HG03135 (cell line): ENCODE results near the gene ENDOD1.
"Not testable (repeated sequence)": the region's sequence is repeated elsewhere in the genome, so short reads cannot be mapped to it uniquely, and the experiment has no call there.

Source experiments
- ATAC-seq: cut with Tn5 transposase; IDR thresholded peaks from one replicate; pipeline ENCODE4 v1.9.1; 2021; ENCODE audit warnings: mild to moderate bottlenecking, moderate library complexity; ENCODE audit not compliant: unreplicated experiment

The ENDOD1 gene

DNA sequence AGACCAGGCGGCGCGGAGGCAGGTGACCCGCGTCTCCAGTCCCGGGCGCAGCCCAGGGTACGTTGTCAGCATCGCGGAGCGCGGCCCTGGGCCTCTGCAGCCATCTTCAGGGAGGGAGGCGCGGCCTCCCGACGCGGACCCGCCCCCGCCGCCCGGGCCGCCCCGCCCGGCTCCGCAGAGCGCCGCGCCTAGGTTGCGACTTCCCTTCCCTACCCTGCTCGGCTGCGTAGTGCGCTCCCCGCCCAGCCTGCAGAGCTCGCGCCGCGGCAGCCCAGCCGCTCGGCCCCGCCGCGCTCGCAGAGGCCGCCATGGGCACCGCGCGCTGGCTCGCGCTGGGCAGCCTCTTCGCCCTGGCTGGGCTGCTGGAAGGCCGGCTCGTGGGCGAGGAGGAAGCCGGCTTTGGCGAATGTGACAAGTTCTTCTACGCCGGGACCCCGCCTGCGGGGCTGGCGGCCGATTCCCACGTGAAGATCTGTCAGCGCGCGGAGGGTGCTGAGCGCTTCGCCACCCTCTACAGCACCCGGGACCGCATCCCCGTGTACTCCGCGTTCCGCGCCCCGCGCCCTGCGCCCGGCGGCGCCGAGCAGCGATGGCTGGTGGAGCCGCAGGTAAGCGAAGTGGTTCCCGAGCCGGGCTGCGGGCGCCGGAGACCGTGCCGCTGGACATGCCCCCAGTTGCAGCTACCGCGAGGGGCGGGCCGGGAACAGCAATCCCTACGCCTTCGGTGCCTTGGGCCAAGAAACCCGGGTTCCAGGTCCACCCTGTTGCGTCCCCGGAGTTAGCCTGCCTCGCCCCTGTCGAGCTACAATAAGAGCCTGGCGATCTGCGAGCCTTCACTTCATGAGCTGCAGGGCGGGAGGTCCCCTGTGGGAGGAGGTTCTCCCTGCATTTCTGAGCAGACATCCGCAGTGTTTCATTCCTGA is at the start of gene ENDOD1:
Gene ENDOD1 (plus strand): TSS at position 227 of the 923 bp plus-strand sequence. CDS start 82 bp downstream, at position 309.
- peak; percentile 84 for ATAC-seq

DNA sequence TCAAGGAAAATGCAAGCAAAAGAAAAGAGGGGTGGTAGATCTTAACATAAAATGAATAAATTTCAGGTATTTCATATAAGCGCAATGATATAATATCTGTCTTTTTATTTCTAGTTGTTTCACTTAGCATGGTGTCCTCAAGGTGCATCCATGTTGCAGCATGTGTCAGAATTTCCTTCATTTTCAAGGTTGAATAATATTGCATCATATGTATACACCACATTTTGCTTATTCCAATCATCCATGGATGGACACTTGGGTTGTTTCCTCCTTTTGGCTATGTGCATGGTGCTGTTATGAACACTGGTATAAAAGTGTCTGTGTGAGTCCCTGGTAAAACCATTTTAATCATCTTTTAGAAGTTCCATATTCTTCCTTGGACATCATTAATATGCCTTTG is 47.4 kb upstream of the ENDOD1 start:
- ATAC-seq = no peak

DNA sequence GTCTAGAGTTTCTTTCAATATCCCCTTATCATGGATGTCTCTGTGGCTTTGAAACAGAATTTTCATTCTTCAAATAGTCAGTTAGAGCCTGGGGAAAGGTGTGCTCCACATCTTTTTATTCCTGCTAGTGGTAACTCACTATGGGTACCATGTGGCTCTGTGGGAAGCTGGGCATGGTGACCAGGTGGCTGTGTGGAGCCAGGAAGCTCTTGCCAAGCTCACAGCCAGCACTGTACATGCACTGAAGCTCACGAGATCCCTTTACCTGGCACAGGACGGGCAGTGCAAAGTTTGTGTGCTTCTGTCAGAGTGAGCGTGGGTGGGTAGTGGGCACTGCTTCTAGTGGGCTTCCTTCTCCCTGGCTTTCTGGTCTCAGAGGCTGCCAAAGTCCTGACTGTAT is 46.7 kb upstream of the ENDOD1 start:
- ATAC-seq = no peak

DNA sequence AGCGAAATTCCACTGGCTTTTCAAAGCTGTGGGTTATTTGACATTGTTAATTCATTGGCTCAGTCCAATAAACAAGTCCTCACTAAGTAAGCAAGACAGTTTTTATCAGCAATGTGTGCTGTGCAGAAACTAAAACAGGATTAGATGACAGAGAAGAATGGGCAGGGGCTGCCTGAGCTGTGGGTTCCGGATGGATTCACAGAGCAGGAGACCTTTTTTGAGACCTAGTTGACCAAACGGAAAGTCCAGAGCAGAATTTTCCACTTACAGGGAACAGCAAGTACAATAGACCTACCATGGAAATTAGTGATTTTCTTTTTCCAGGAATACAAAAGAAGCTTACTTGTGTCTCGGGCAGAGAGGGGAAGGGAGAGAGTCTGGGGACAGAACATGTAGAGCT is 45.6 kb upstream of the ENDOD1 start:
- no peak for ATAC-seq

DNA sequence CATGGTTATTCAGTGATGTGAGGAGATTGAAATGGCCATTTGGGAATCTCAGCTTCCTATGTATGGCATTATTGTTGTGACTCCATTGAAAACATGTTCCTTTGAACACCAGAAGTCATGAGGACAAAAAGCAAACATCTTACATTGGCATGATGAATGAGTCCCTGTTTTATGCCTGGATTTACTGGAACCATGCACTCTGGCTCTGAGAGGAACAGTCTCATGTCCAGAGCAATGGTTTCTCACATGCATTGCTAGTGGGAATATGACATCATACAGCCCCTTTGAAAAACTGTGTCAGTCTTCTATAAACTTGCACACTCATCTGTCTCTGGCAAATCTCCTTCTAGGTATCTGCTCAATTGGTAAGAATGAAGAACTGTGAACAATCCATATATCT is 43.8 kb upstream of the ENDOD1 start:
- ATAC-seq = no peak

DNA sequence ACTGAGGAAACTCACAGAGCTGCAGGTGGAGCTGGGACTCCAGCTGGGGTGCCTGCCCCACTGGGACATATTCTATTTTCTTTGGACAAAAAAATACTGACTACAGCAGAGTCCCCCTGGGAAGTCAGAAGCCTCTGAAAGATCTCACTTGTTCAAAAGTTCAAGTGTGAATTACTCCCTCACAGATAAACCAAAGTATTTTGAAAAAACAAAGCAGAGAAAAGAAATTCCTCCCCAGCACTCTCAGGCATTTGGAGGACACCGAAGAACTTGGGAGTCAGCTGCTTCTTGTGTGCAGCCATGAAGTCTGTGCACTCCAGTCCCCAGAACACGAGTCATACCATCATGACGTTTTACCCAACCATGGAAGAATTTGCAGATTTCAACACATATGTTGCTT is 40.5 kb upstream of the ENDOD1 start, which contains the start of gene KDM4F:
Gene KDM4F (plus strand): TSS at position 301 of the 400 bp plus-strand sequence.
- not testable (repeated sequence) for ATAC-seq

DNA sequence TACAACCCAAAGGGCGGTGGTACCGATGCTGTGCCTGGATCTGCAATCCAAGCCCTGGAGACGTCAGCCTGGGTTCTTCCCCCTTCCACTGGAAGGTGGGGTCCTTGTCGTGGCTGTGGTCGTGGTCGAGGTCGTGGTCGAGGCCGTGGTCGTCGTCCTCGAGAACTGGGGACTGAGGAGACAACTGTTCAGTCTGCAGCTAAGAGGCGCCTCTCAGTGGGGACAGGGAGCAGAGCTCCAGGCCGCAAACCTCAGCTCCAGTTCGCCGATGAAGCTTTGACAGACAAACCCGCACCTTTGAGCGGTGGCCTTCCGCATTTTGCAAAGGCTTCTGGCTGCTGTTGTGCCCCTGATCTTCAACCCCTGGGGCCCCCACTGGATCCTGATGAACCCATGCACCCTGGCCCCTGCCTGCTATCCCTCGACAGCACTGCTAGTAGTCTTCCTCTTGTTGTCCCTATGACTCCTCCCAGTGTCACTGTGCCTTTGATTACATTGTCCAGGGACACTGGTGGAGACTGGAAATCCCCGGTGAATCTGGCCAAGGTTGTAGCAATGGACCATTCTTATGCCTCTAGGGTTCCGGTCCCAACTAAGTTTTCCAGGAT is 38.9 kb upstream of the ENDOD1 start:
- no peak for ATAC-seq

DNA sequence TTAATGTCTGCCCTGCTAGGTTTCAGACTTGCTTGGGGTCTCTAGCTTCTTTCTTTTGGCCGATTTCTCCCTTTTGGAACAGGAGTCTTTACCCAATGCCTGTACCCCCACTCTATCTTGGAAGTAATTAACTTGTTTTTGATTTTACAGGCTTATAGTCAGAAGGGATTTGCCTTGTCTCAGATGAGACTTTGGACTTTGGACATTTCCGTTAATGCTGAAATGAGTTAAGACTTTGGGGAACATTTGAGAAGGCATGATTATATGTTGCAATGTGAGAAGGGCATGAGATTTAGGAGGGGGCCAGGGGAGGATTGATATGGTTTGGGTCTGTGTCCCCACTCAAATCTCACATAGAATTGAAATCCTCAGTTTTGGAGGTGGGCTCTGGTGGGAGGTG is 35.3 kb upstream of the ENDOD1 start:
- no peak for ATAC-seq

GRCh38 chr11:95055283-95055897 is 34.3 kb upstream of the ENDOD1 start:
- ATAC-seq = peak; percentile 95

GRCh38 chr11:95057959-95058358 is 31.7 kb upstream of the ENDOD1 start:
- ATAC-seq = no peak

GRCh38 chr11:95058621-95059020 is 31.0 kb upstream of the ENDOD1 start:
- no peak for ATAC-seq

DNA sequence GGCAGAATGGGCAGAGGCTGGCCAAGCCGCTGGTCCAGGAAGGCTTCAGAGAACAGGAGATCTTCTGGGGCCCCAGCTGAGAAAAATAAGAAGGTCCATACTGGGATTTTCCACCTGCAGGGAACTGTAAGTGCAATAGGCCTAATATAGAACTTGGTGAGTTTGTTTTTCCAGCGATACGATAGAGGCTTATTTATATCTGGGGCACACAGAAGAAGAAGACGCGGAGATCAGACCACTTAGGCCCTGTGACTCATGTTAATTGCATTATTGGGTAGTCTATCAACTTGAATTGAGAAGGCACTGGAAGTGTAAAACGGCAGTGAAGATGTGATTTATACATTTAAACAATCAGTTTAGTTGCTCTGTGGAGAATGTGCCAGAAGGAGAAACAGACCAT is 30.6 kb upstream of the ENDOD1 start:
- no peak for ATAC-seq

GRCh38 chr11:95065336-95065735 is 24.3 kb upstream of the ENDOD1 start:
- no peak for ATAC-seq

DNA sequence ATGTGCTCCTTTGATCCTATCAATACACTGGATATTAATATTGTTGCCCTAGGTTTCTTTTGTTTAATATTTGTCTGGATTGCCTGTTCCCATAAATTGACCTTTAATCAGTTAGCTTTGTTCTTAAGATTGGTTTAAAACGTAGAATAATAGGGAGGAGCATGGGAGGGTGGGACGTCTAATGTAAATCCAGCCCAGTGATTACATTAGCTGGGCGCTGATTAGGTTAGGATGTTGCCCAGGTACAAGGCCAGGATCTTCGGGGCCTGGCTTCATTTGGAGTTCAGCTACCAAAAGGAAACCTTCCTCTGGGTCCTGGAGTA is 23.0 kb upstream of the ENDOD1 start, which contains the start of gene SRSF8:
Gene SRSF8 (plus strand): TSS at position 204 of the 323 bp plus-strand sequence. CDS start 308 bp downstream, outside the sequence.
- ATAC-seq = peak; percentile 34

DNA sequence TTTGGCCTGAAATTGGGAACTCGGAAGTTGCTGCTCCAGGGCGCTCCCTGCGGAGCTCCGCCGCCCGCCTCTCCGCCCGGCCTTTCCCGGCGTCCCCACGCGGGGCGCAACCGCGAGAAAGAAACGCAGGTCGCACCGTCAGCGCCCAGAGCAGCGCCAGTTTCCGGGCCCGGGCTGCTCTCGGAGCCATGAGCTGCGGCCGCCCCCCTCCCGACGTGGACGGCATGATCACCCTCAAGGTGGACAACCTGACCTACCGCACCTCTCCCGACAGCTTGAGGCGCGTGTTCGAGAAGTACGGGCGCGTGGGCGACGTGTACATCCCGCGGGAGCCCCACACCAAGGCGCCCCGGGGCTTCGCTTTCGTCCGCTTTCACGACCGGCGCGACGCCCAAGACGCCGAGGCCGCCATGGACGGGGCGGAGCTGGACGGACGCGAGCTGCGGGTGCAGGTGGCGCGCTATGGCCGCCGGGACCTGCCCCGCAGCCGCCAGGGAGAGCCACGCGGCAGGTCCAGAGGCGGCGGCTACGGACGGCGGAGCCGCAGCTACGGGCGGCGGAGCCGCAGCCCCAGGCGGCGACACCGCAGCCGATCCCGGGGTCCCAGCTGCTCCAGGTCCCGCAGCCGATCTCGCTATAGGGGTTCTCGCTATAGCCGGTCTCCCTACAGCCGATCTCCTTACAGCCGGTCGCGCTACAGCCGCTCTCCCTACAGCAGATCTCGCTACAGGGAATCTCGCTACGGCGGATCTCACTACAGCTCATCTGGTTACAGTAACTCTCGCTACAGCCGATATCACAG is 22.4 kb upstream of the ENDOD1 start:
- peak; percentile 68 for ATAC-seq

DNA sequence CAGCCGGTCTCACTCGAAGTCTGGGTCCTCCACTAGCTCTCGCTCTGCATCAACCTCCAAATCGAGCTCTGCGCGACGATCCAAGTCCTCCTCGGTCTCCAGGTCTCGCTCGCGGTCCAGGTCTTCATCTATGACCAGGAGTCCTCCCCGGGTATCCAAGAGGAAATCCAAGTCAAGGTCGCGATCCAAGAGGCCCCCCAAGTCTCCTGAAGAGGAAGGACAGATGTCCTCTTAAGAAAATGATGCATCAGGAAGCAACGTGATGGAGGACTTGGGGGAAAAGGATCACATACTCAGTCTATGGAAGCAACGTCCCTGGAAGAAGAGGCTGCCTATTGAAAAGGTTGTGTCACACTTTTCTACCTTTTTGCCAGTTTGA is 21.8 kb upstream of the ENDOD1 start:
- ATAC-seq = no peak

DNA sequence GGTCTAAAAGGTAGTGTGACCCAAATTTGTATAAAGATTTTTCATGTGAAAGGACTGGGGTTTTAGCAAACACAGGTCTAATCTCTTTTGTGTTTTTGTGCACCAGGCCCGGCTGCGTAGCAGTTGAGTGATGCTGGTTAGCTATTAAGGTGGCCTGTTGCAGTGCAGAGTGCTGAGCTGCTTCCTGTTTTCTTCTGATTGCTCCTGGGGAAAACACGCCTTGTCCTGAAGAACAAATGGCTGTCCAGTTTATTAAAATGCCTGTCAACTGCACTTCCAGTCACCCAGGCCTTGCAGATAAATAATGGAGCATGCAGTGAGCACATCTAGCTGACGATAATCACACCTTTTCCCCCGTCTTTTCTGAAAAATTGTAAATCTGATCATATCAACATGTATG is 21.1 kb upstream of the ENDOD1 start:
- peak; percentile 64 for ATAC-seq

DNA sequence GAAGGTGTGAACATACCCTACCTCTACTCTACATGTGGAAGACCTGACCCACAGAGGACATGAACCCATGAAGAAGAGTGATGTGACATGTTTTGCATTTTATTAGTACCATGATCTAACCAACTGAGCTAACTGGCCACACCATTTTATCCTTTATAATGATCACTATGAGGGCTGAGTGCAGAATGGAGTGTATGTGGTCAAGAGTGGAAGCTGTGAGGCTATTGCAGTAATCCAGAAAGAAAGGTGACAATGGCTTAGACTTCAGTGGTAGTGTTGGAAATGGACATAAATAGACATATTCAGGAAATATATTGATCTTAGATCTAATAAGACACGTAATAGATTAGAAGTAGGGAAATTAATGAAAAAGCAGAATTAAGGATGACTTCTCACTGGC is 19.2 kb upstream of the ENDOD1 start:
- no peak for ATAC-seq

DNA sequence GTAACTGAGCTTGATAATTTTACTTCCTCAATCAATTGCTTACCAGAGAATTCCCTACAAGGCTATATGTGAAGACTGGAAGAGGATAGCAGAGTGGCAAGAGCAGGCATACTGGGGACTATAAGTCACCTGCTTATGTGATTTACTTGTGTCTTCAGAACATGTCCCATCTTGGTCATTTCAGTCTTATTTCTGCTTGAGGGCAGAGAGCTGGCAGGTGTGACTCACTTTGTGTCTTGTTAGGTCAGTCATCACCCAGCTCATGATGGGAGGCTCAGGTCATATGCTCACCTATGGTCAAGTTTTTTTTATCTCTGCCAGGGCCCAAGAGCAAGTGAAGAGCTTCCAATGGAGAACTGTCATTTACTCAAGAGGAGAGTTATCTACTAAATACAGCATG is 16.7 kb upstream of the ENDOD1 start:
- ATAC-seq = no peak

- ATAC-seq = no peak
These were observed 14.7 kb upstream of the ENDOD1 start for GRCh38 chr11:95074792-95075563.
